ENCODE data around the gene SPTAN1. TPM values are rescaled to one million over a fixed set of nuclear protein-coding genes. Genes with fewer than 3 reads are reported as not detected.

SPTAN1 gene
- total RNA-seq, 1 donor from 2014 or later = 270 TPM

DNA sequence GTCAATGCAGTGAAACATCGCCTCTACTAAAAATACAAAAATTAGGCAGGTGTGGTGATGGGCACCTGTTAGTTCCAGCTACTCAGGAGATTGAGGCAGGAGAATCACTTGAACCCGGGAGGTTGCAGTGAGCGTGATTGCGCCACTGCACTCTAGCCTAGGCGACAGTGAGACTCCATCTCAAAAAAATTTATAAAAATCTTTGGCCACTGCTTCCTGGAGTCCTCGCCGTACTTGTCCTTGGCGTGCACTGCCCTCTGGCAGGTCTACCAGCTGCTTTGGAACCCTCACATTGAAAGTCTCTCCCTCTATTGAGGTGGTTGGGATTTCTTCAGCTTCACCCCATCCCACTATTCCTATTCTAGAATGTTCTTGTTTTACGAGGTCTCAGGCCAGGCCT lies 79.2 kb downstream of the SPTAN1 start:
- H3K27me3 Mint-ChIP-seq = no peaks in the 10 kb centered on the region
- TF ChIP-seq, protein P1, sequence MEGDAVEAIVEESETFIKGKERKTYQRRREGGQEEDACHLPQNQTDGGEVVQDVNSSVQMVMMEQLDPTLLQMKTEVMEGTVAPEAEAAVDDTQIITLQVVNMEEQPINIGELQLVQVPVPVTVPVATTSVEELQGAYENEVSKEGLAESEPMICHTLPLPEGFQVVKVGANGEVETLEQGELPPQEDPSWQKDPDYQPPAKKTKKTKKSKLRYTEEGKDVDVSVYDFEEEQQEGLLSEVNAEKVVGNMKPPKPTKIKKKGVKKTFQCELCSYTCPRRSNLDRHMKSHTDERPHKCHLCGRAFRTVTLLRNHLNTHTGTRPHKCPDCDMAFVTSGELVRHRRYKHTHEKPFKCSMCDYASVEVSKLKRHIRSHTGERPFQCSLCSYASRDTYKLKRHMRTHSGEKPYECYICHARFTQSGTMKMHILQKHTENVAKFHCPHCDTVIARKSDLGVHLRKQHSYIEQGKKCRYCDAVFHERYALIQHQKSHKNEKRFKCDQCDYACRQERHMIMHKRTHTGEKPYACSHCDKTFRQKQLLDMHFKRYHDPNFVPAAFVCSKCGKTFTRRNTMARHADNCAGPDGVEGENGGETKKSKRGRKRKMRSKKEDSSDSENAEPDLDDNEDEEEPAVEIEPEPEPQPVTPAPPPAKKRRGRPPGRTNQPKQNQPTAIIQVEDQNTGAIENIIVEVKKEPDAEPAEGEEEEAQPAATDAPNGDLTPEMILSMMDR (conservative IDR thresholded peaks at IDR 0.05) = no peak
- H3K4me3 Mint-ChIP-seq = no peak overlapping the region
- H3K36me3 Mint-ChIP-seq = peaks cover 4% of the 10 kb centered on the region
- no peaks in the 10 kb centered on the region for H3K4me1 Mint-ChIP-seq (ENCODE audit: unreplicated experiment)
- H3K27ac Mint-ChIP-seq = peak overlapping the region; percentile 67
- DNase-seq (ENCODE audit: extremely low spot score, unreplicated experiment) = no peak
- no peaks in the 10 kb centered on the region for H3K9me3 Mint-ChIP-seq

DNA sequence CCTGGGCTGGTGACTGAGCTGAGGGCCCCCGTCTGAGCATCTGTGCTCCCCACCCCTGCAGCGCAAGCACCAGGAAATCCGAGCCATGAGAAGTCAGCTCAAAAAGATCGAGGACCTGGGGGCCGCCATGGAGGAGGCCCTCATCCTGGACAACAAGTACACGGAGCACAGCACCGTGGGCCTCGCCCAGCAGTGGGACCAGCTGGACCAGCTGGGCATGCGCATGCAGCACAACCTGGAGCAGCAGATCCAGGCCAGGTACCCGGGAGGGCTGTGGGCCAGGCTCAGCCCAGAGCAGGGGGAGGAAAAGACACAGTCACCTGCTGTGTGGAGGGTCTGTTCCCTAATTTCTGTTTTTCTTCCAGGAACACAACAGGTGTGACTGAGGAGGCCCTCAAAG lies 79.7 kb downstream of the SPTAN1 start:
- no peaks in the 10 kb centered on the region for H3K9me3 Mint-ChIP-seq
- no peaks in the 10 kb centered on the region for H3K4me1 Mint-ChIP-seq (ENCODE audit: unreplicated experiment)
- H3K36me3 Mint-ChIP-seq = peaks cover 4% of the 10 kb centered on the region
- peak overlapping the region; percentile 67 for H3K27ac Mint-ChIP-seq
- H3K27me3 Mint-ChIP-seq = no peaks in the 10 kb centered on the region
- DNase-seq (ENCODE audit: extremely low spot score, unreplicated experiment) = no peak
- TF ChIP-seq, protein P1 (conservative IDR thresholded peaks at IDR 0.05) = no peak
- H3K4me3 Mint-ChIP-seq = no peak overlapping the region

DNA sequence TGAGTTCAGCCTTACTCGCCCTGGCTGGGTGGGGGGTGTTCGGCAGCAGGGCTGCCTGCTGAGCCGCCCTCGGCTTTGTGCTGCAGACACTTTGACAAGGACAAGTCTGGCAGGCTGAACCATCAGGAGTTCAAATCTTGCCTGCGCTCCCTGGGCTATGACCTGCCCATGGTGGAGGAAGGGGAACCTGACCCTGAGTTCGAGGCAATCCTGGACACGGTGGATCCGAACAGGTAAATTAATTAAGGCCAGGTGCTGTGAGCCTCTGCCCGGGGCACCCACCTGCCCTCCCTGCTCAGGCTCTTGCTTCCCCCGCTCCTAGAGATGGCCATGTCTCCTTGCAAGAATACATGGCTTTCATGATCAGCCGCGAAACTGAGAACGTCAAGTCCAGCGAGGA lies 80.1 kb downstream of the SPTAN1 start:
- no peak overlapping the region for H3K4me3 Mint-ChIP-seq
- DNase-seq (ENCODE audit: extremely low spot score, unreplicated experiment) = no peak
- no peaks in the 10 kb centered on the region for H3K9me3 Mint-ChIP-seq
- peak overlapping the region; percentile 48 for H3K27ac Mint-ChIP-seq
- no peaks in the 10 kb centered on the region for H3K4me1 Mint-ChIP-seq (ENCODE audit: unreplicated experiment)
- H3K36me3 Mint-ChIP-seq = peaks cover 4% of the 10 kb centered on the region
- H3K27me3 Mint-ChIP-seq = no peaks in the 10 kb centered on the region
- TF ChIP-seq, protein P1 (conservative IDR thresholded peaks at IDR 0.05) = no peak

DNA sequence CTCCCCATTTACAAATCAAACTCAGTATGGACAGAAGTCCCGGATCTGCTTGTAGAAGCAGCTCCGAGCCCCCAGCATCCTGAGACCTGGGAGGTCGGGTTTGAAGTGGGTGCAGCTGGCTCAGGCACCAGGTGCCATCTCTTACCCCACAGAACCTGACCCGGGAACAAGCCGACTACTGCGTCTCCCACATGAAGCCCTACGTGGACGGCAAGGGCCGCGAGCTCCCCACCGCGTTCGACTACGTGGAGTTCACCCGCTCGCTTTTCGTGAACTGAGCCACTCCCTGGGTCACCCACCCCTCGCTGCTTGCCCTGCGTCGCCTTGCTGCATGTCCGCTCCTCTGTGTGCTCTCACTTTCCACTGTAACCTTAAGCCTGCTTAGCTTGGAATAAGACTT lies 80.7 kb downstream of the SPTAN1 start:
- Mint-ChIP-seq H3K36me3 (no peaks in the 10 kb centered on the region), H3K4me1 (ENCODE audit: unreplicated experiment) (no peaks in the 10 kb centered on the region), H3K4me3 (no peak overlapping the region), H3K27me3 (no peaks in the 10 kb centered on the region), H3K9me3 (no peaks in the 10 kb centered on the region), H3K27ac (peak overlapping the region; percentile 48)
- DNase-seq (ENCODE audit: extremely low spot score, unreplicated experiment) = no peak
- TF ChIP-seq, protein P1 (conservative IDR thresholded peaks at IDR 0.05) = no peak

DNA sequence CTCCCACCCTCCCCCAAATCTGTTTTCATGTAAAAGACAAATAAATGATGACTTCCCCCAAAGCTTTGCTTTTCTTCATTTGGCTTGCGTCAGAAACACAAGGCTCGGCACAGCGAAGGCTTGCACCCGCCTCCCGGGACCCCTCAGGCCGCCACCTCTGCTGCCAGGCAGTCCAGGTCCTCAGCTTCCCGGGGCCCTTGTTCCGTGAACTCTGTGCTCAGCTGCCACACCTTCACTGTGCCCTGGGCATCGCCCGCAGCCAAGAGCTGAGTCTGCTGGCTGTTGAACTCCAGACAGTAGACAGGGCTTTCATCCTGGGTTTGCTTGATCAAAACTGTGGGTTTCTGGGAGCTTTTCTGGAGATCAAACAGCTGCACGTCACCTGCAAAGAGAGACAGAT lies 81.2 kb downstream of the SPTAN1 start:
- no peak for DNase-seq (ENCODE audit: extremely low spot score, unreplicated experiment)
- H3K27ac Mint-ChIP-seq = peak overlapping the region; percentile 58
- no peaks in the 10 kb centered on the region for H3K36me3 Mint-ChIP-seq
- H3K9me3 Mint-ChIP-seq = no peaks in the 10 kb centered on the region
- TF ChIP-seq, protein P1 (conservative IDR thresholded peaks at IDR 0.05) = no peak
- no peak overlapping the region for H3K4me3 Mint-ChIP-seq
- no peaks in the 10 kb centered on the region for H3K4me1 Mint-ChIP-seq (ENCODE audit: unreplicated experiment)
- no peaks in the 10 kb centered on the region for H3K27me3 Mint-ChIP-seq

DNA sequence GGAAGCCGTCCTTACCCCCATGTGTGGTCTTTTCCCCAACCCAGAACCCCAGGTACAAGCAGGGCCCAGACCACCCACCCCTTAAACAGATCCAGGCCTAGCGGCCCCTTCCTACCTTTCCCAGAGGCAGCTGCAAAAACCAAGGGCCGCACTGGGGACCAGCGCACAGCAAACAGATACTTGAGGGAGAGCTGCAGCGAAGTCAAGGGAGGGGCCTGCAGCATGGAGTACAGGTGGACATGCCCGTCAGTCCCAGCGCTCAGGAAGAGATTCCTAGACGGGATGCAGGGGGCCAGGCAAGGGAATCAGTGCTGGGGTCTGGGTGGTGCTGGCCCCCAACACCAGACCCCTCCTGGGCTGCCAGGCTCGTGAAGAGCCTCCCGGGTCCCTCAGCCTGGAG lies 81.7 kb downstream of the SPTAN1 start:
- Mint-ChIP-seq H3K4me3 (no peak overlapping the region), H3K27me3 (no peaks in the 10 kb centered on the region), H3K9me3 (no peaks in the 10 kb centered on the region), H3K36me3 (no peaks in the 10 kb centered on the region), H3K27ac (peak overlapping the region; percentile 58), H3K4me1 (ENCODE audit: unreplicated experiment) (no peaks in the 10 kb centered on the region)
- no peak for DNase-seq (ENCODE audit: extremely low spot score, unreplicated experiment)
- TF ChIP-seq, protein P1 (conservative IDR thresholded peaks at IDR 0.05) = no peak

Measured in type B pancreatic cell (in vitro differentiated cells).